OCI-LY7 (cell line): Measurements from ENCODE around the gene PPP2R5C.

Experiments
- EZH2phosphoT487 ChIP-seq: fragments of 200-600 bp; sonication (generic); IDR thresholded peaks from 2 replicates; pipeline ENCODE4 v1.6.1; 2018; ENCODE audit warnings: low read depth, borderline replicate concordance, mild to moderate bottlenecking, mixed run types, antibody characterized with exemption, low read length, moderate library complexity, mixed read lengths
- TF ChIP-seq, protein P1 (sequence below): fragments of 200-600 bp; sonication (generic); conservative IDR thresholded peaks from 2 replicates; pipeline ENCODE4 v1.5.1; 2014; ENCODE audit warnings: mild to moderate bottlenecking, antibody characterized with exemption, low read length, moderate library complexity, mixed read lengths

DNA sequence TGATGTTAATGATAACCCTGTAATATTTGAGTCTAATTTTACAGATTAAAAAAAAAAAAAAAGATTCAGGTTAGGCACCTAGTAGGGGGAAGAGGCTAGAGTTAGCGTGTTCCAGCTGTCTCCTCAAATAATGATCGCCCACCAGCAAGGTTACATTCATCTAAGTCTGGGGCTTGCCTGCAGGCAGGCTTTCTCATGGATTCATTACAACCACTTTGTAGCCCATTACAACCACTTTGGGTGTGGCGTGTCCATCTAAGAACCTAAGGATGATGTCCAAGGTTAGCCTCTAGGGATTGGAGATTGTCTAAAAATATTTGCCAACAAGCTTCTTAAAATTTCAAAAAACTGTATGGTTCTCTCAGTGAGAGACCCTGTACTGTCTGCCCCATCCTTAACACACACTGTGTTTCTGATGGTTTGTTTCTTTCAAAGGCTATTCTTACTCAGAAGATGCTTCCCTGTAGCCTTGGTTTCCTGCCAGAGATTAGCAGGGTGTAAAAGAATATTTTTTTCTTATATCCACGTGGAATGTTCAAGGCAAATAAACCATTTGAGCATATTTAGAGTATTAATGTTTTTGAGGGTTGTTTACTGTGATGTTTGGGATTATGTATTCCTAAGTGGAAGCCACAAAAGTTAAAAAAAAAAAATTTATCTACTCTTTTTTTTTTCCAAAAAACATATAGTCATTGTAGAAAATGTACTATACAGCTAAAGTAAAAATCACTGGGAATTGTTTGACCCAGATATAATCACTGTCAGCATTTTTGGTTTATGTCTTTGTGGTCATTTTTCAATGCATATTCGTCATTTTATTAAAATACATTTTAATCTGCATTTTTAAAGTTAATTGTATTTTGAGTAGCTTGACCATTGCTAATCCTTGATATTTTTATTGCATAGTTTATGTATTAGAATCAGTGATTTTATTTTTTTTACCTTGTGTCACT is 204.5 kb downstream of the PPP2R5C start:
- TF ChIP-seq, protein P1, sequence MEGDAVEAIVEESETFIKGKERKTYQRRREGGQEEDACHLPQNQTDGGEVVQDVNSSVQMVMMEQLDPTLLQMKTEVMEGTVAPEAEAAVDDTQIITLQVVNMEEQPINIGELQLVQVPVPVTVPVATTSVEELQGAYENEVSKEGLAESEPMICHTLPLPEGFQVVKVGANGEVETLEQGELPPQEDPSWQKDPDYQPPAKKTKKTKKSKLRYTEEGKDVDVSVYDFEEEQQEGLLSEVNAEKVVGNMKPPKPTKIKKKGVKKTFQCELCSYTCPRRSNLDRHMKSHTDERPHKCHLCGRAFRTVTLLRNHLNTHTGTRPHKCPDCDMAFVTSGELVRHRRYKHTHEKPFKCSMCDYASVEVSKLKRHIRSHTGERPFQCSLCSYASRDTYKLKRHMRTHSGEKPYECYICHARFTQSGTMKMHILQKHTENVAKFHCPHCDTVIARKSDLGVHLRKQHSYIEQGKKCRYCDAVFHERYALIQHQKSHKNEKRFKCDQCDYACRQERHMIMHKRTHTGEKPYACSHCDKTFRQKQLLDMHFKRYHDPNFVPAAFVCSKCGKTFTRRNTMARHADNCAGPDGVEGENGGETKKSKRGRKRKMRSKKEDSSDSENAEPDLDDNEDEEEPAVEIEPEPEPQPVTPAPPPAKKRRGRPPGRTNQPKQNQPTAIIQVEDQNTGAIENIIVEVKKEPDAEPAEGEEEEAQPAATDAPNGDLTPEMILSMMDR, result no peak
- TF ChIP-seq EZH2phosphoT487, result no peak
